Osteocyte (in vitro differentiated cells): ENCODE results near the gene RASSF4. TPM values are rescaled to one million over a fixed set of nuclear protein-coding genes. Genes with fewer than 3 reads are reported as not detected.

ENCODE experiments used
- DNase-seq: peaks from one replicate; pipeline ENCODE4 v3.0.0; 2021; ENCODE audit warnings: mixed read lengths; ENCODE audit not compliant: unreplicated experiment; ENCODE audit errors: extremely low spot score
- H3K27ac Mint-ChIP-seq: one replicate; pipeline ENCODE4 v1.8.0; 2021; ENCODE audit warnings: mild to moderate bottlenecking, mixed read lengths; ENCODE audit not compliant: unreplicated experiment
- H3K27me3 Mint-ChIP-seq: one replicate; pipeline ENCODE4 v1.8.0; 2021; ENCODE audit warnings: mixed read lengths; ENCODE audit not compliant: unreplicated experiment
- H3K36me3 Mint-ChIP-seq: one replicate; pipeline ENCODE4 v1.8.0; 2021; ENCODE audit warnings: mixed read lengths; ENCODE audit not compliant: unreplicated experiment
- H3K4me1 Mint-ChIP-seq: one replicate; pipeline ENCODE4 v1.8.0; 2021; ENCODE audit warnings: mixed read lengths; ENCODE audit not compliant: unreplicated experiment
- H3K4me3 Mint-ChIP-seq: one replicate; pipeline ENCODE4 v1.8.0; 2021; ENCODE audit warnings: mild to moderate bottlenecking, moderate library complexity, mixed read lengths; ENCODE audit not compliant: unreplicated experiment
- H3K9me3 Mint-ChIP-seq: one replicate; pipeline ENCODE4 v1.8.0; 2021; ENCODE audit warnings: mixed read lengths; ENCODE audit not compliant: unreplicated experiment
- total RNA-seq: library from RNA; stranded (reverse); gene quantifications from 2 replicates; pipeline ENCODE4 v1.2.1, GENCODE V29; 2021
- TF ChIP-seq, protein P1 (sequence below): fragments of 200-600 bp; sonication (generic); IDR thresholded peaks from 2 replicates; pipeline ENCODE4 v1.5.0; 2021; ENCODE audit warnings: antibody characterized with exemption, mild to moderate bottlenecking, moderate library complexity

Gene RASSF4
- total RNA-seq, 1 donor from 2014 or later = 11.8 TPM

DNA sequence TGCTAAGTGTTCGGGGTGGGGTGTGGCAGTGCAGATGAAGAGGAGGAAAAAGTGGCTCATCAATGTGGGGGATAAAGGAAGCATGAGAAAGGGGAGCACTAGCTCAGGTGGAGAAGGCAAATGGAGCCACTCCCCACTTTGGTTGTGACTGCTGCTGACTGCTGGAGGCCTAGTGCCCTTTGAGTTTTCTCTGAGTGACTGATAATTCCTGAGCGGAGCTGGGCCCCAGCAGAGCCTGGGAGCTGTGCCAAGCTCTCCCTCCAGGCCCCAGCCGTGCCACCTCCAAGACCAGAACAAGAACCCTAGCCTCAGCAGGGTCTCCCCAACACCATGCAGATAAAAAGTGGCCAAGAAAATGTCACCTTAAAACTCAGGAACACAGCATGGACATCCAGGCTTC is 9.7 kb upstream of the RASSF4 start:
- TF ChIP-seq, protein P1, sequence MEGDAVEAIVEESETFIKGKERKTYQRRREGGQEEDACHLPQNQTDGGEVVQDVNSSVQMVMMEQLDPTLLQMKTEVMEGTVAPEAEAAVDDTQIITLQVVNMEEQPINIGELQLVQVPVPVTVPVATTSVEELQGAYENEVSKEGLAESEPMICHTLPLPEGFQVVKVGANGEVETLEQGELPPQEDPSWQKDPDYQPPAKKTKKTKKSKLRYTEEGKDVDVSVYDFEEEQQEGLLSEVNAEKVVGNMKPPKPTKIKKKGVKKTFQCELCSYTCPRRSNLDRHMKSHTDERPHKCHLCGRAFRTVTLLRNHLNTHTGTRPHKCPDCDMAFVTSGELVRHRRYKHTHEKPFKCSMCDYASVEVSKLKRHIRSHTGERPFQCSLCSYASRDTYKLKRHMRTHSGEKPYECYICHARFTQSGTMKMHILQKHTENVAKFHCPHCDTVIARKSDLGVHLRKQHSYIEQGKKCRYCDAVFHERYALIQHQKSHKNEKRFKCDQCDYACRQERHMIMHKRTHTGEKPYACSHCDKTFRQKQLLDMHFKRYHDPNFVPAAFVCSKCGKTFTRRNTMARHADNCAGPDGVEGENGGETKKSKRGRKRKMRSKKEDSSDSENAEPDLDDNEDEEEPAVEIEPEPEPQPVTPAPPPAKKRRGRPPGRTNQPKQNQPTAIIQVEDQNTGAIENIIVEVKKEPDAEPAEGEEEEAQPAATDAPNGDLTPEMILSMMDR = no peak
- DNase-seq = no peak
- peaks cover 26% of the 10 kb centered on the region for H3K4me1 Mint-ChIP-seq
- no peak overlapping the region for H3K4me3 Mint-ChIP-seq
- H3K27me3 Mint-ChIP-seq = peaks cover 2% of the 10 kb centered on the region
- no peaks in the 10 kb centered on the region for H3K36me3 Mint-ChIP-seq
- H3K27ac Mint-ChIP-seq = no peak overlapping the region
- peaks cover 6% of the 10 kb centered on the region for H3K9me3 Mint-ChIP-seq

DNA sequence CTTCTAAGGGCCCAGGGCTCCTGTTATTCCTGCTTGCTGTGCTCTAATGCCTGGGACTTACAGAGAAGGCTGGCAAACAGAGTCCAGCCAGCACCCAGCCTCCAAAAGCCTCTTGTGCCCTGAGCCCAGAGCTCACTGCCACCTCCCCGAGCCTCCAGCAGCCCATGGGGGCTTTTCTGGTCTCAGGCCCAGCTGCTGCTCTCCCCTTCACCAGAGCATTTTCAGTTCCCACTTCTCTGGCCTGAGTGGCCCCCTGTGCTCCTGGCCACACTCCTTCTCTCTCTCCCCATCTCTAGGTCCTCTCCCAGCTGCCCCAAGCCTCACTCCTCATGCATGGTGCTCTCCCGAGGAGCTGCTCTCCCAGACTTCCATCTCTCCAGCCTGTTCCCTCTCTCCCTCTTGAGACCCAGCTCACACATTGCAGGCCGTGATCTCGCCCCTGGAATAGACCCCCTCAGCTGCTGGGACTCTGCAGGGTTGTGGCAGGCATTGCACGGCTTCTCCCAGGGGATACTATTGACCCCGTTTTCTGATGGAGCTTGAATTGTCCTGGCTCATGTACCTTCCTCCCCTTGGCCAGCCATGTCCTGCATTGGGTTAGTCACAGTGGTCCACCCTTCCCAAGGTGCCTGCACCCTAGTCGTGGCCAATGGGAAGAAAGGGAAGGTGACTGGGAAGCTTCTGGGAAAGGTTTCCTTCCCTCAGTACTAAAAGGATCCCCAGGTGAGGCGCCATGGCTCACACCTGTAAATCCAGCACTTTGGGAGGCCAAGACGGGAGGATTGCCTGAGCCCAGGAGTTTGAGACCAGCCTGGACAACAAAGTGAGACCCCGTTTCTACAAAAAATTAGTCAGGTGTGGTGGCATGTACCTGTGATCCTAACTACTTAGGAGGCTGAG is 9.0 kb upstream of the RASSF4 start:
- H3K27ac Mint-ChIP-seq = no peak overlapping the region
- H3K4me3 Mint-ChIP-seq = no peak overlapping the region
- H3K9me3 Mint-ChIP-seq = peaks cover under 1% of the 10 kb centered on the region
- TF ChIP-seq, protein P1 = no peak
- H3K36me3 Mint-ChIP-seq = no peaks in the 10 kb centered on the region
- DNase-seq = no peak
- no peaks in the 10 kb centered on the region for H3K27me3 Mint-ChIP-seq
- peaks cover 26% of the 10 kb centered on the region for H3K4me1 Mint-ChIP-seq

DNA sequence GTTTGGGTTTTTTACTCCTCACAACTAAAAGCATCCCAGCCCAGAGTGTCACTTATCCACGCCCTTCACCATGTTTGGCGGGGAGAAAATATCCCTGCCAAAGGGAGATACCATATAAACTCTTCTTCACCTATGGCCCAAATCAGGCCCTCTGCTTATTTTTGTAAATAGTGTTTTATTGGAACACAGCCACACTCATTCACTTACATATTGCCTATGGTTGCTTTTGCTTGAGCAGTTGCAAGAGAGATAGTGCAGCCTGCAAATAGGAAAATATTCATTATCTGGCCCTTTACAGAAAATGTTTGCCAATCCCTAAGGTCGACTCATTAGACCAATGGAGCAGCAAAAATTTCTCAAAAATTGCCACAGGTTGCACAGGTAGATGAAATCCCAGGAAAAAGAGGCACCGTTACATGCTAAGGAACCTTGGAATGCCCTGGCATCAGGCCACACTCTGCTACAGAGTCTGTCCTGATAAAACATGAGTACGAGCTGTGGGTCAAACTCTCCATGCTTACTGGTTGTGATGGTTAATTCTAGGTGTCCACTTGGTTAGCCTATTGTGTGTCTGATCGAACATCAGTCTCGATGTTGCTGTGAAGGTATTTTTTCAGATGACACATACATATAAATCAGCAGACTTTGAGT is 7.9 kb upstream of the RASSF4 start:
- no peaks in the 10 kb centered on the region for H3K27me3 Mint-ChIP-seq
- DNase-seq = no peak
- H3K27ac Mint-ChIP-seq = no peak overlapping the region
- H3K9me3 Mint-ChIP-seq = no peaks in the 10 kb centered on the region
- peaks cover 8% of the 10 kb centered on the region for H3K36me3 Mint-ChIP-seq
- H3K4me3 Mint-ChIP-seq = no peak overlapping the region
- peaks cover 26% of the 10 kb centered on the region for H3K4me1 Mint-ChIP-seq
- TF ChIP-seq, protein P1 = no peak

DNA sequence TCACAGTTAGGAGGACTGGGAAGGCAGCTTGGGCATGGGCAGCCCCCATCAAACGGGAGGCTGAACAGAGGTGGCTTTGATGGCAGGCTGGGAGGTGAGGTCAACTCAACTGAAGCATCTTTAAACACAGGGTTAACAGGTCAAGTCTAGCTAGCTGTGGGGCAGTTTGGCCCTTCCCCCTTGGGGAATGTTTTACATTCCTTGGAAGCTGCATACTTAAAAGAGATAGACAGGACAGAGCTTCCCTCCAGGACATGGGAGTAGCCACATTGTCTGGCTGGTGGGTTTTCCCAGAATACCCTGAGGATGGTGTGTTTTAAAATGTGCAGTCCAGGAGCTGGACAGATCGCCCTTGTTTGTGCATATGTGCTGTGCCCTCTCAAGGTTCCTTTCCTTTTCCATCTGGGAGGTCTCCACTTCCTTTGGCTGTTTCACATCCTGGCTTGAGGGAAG is 6.8 kb upstream of the RASSF4 start:
- H3K36me3 Mint-ChIP-seq = peaks cover 8% of the 10 kb centered on the region
- H3K27ac Mint-ChIP-seq = peak overlapping the region; percentile 32
- TF ChIP-seq, protein P1 = no peak
- H3K4me3 Mint-ChIP-seq = no peak overlapping the region
- DNase-seq = no peak
- H3K9me3 Mint-ChIP-seq = peaks cover 4% of the 10 kb centered on the region
- H3K4me1 Mint-ChIP-seq = peaks cover 30% of the 10 kb centered on the region
- H3K27me3 Mint-ChIP-seq = no peaks in the 10 kb centered on the region

DNA sequence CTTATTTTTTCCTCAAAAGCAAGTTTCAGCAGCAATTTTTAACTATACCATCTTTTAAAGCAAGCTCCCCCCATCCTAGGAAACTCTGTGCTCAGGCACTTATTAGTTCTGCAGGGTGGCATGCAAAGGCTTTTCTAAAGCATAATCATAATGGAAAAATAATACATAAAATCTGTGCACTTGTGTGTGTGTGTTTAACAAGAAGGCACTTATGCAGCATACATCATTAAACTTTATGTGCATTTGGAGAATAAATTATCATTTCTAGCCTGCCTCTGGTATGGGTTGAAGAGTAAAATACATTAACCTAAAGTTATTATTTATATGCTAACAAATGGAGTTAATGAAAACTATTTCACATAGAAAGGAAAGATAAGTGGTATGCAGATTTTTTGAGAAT is 5.6 kb upstream of the RASSF4 start:
- H3K27me3 Mint-ChIP-seq = no peaks in the 10 kb centered on the region
- peaks cover 4% of the 10 kb centered on the region for H3K9me3 Mint-ChIP-seq
- H3K36me3 Mint-ChIP-seq = peaks cover 8% of the 10 kb centered on the region
- DNase-seq = no peak
- no peak overlapping the region for H3K27ac Mint-ChIP-seq
- TF ChIP-seq, protein P1 = no peak
- no peak overlapping the region for H3K4me3 Mint-ChIP-seq
- peaks cover 41% of the 10 kb centered on the region for H3K4me1 Mint-ChIP-seq
